GM11168 (cell line): ENCODE results near the gene VRK1.

Experiments used
- in situ Hi-C: fragments of 300-500 bp; cut with MboI; formaldehyde crosslinking; loops from one replicate; pipeline ENCODE4 v1.12.0; 2022; ENCODE audit warnings: low sequenced_read_pairs; ENCODE audit not compliant: unreplicated experiment

Gene VRK1

GRCh38 chr14:96911499-96912149 lies 114.4 kb downstream of the VRK1 start:
- in situ Hi-C loops: no loop called here

- in situ Hi-C loops: no loop called here
Measured at GRCh38 chr14:96914571-96915128, 117.5 kb downstream of the VRK1 start.

DNA sequence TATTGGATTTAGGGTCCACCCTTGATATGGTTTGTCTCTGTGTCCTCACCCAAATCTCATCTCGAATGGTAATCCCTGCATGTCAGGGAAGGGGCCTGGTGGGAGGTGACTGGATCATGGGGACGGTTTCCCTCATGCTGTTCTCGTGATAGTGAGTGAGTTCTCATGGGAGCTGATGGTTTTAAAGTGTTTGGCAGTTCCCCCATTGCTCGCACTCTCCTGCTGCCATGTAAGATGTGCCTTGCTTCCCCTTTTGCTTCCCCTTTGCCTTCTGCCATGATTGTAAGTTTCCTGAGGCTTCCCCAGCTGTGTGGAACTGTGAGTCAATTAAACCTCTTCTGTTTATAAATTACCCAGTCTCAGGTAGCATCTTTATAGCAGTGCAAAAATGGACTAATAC lies 118.3 kb downstream of the VRK1 start:
- in situ Hi-C loops: no loop called here

GRCh38 chr14:96916751-96917150 lies 119.6 kb downstream of the VRK1 start:
- in situ Hi-C loops: no loop called here

GRCh38 chr14:96917442-96917963 lies 120.3 kb downstream of the VRK1 start:
- in situ Hi-C loops: no loop called here

- in situ Hi-C loops: no loop called here
Measured at GRCh38 chr14:96920023-96920422, 122.8 kb downstream of the VRK1 start.

GRCh38 chr14:96920820-96921219 lies 123.6 kb downstream of the VRK1 start:
- in situ Hi-C loops: no loop called here

GRCh38 chr14:96922986-96923385 lies 125.8 kb downstream of the VRK1 start:
- in situ Hi-C loops: no loop called here

DNA sequence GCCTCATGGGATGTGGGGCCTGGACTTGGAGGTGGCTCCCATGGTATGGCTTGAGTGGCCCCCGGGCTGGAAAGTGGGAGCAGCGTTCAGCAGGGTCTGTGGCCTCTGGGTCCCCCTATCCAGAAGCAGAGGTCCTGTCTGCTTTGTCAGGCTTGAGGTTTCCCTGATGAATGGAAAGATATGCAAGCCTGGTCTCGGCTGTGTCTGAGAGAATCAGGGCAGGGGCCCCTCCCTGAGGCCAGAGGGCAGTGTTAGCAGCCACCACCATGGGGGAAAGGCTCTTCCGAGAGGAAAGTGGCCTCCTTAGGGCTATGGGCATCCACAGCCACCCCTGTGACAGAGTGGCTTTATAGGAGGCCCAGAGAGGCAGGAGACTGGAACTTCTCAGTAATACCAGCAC lies 128.2 kb downstream of the VRK1 start:
- in situ Hi-C loops: no loop called here

GRCh38 chr14:96926001-96926400 lies 128.8 kb downstream of the VRK1 start:
- in situ Hi-C loops: no loop called here

DNA sequence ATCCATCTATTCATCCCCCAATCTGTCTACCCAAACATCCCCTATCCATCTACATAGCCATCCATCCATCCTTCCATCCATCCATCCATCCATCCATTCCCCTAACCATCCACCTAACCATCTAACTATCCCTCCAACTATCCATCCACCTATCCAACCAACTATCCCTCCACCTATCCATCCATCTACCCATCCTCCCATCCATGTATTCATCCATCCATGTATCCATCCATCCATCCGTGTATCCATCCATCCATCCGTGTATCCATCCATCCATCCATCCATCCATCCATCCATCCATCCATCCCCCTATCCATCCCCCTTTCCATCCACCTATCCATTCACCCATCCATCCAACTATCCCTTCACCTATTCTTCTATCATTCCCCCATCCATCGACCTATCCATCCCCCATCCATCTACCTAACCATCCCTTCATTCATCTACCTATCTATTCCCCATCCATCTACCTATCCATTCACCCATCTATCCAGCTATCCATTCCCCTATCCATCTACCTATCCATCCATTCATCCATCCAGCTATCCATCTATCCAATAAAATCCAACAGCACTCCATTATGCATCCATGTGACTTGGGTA lies 131.7 kb downstream of the VRK1 start:
- in situ Hi-C loops: no loop called here

DNA sequence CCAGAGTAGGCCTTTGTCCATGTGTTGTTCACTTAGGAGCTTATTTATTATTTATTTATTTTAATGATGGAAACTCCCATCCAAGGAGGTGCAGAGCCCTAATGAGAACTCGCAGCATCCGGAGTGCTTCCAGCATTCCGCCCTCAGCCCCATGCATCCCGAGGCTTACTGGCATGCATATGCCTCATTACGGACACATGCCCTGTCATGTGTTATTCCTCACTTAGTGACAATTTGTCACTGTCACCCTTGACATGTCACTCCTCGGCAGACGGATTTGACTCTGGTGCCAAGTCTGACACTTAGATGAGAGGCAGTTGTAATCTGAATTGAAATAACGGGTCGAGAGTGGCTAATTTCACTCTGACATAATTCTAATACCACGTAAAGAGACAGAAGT lies 132.8 kb downstream of the VRK1 start:
- in situ Hi-C loops: no loop called here

DNA sequence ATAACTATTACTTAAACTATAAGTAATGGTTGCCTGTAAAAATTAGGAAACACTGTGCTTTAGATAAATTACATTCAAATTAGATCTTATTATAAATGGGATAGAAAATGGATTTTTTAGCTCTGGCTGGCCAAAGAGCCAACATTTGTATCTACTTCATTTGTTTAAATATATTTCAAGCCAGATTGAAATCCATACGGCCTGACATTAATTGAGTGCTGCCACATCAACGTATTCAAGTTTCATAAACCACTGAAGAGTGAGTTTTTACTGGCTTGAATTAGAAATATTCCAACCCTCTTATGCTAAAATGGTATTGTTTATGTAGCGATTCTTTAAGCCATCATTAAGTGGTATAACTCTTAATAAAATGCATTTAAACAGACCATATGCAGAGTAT lies 133.3 kb downstream of the VRK1 start:
- in situ Hi-C loops: no loop called here
